Calu3 (cell line): ENCODE results near the gene TENM4. TPM values are rescaled to one million over a fixed set of nuclear protein-coding genes. Genes with fewer than 3 reads are reported as not detected.

Experiments
- BruUV-seq: library from RNA; stranded (reverse); fragments of 400-500 nt; replicated peaks from 2 replicates; lab custom pipeline; 2021; lab: Mats Ljungman, UMichigan
- CTCF ChIA-PET: fragments of 300-600 bp; sonication (Branson Sonifier 250); formaldehyde crosslinking; loops from one replicate; lab custom pipeline; 2022; ENCODE audit warnings: antibody characterized with exemption; lab: Charles Lee
- DNase-seq: peaks from one replicate; pipeline ENCODE4 v3.0.0; 2022
- H3K27ac Mint-ChIP-seq: one replicate; pipeline ENCODE4 v1.8.0; 2022; ENCODE audit warnings: mixed read lengths; ENCODE audit not compliant: unreplicated experiment
- H3K27me3 Mint-ChIP-seq: one replicate; pipeline ENCODE4 v1.8.0; 2022; ENCODE audit warnings: mixed read lengths; ENCODE audit not compliant: unreplicated experiment
- H3K36me3 Mint-ChIP-seq: one replicate; pipeline ENCODE4 v1.8.0; 2022; ENCODE audit warnings: mild to moderate bottlenecking, moderate library complexity, mixed read lengths; ENCODE audit not compliant: insufficient read depth, unreplicated experiment
- H3K4me1 Mint-ChIP-seq: one replicate; pipeline ENCODE4 v1.8.0; 2022; ENCODE audit warnings: mild to moderate bottlenecking, low read depth, mixed read lengths; ENCODE audit not compliant: unreplicated experiment
- H3K4me3 Mint-ChIP-seq: one replicate; pipeline ENCODE4 v1.8.0; 2022; ENCODE audit warnings: mild to moderate bottlenecking, low read depth, moderate library complexity, mixed read lengths; ENCODE audit not compliant: unreplicated experiment
- H3K9me3 Mint-ChIP-seq: one replicate; pipeline ENCODE4 v1.8.0; 2022; ENCODE audit warnings: low read depth, mixed read lengths; ENCODE audit not compliant: unreplicated experiment
- intact Hi-C: fragments of 100-400 bp; cut with micrococcal nuclease; formaldehyde crosslinking; loops from one replicate; pipeline ENCODE4 v1.10.0; 2022; ENCODE audit not compliant: unreplicated experiment
- total RNA-seq: library from RNA; stranded (reverse); gene quantifications from 2 replicates; pipeline ENCODE4 v1.2.3, GENCODE V29; 2022
- TF ChIP-seq, protein P1 (sequence below): fragments of 200-600 bp; IDR thresholded peaks from one replicate; pipeline ENCODE4 v1.8.0; 2022; ENCODE audit warnings: antibody characterized with exemption; ENCODE audit not compliant: unreplicated experiment

TENM4 gene
- total RNA-seq, 1 experiment from 2014 or later, result not detected

DNA sequence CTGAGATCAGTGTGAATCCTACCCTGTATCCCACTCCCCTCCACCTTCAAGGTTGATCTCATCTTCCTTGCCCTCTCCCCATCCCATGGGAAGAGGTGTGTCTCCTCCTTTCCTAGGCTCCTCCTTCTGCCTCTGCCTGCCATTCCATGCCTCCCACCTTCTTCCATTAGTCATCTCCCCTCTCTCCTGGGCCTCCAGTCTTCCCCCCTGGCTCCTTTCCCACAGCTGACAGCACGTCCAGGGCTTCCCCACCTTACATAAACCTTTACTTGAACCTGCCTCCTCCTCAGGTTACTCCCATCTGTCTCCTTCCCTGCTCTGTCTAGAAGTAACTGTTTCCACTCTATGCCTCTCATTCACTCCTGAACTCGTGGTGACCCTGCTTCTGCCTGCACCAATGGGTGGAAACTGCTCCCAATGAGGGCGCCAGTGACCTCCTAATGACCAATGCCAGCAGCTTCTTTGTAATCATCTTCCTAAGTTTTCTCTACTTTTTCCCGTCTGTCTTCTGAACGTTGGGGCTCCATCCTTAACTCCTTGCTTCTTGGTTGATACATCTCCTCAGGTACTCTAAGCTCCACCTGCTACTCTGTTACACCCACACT, 599.3 kb downstream of the TENM4 start:
- H3K36me3 Mint-ChIP-seq, result no peaks in the 10 kb centered on the region
- no TSS peak for BruUV-seq
- TF ChIP-seq, protein P1, sequence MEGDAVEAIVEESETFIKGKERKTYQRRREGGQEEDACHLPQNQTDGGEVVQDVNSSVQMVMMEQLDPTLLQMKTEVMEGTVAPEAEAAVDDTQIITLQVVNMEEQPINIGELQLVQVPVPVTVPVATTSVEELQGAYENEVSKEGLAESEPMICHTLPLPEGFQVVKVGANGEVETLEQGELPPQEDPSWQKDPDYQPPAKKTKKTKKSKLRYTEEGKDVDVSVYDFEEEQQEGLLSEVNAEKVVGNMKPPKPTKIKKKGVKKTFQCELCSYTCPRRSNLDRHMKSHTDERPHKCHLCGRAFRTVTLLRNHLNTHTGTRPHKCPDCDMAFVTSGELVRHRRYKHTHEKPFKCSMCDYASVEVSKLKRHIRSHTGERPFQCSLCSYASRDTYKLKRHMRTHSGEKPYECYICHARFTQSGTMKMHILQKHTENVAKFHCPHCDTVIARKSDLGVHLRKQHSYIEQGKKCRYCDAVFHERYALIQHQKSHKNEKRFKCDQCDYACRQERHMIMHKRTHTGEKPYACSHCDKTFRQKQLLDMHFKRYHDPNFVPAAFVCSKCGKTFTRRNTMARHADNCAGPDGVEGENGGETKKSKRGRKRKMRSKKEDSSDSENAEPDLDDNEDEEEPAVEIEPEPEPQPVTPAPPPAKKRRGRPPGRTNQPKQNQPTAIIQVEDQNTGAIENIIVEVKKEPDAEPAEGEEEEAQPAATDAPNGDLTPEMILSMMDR, result no peak
- CTCF ChIA-PET, result interaction anchor here (0.8 kb wide), 1 partner anchor 80 kb away, joined by 4 read pairs; no protein-coding TSS in a partner anchor
- no peak overlapping the region for H3K4me3 Mint-ChIP-seq
- DNase-seq, result no peak
- intact Hi-C loops, result no loop called here
- H3K27ac Mint-ChIP-seq, result no peak overlapping the region
- H3K9me3 Mint-ChIP-seq, result no peaks in the 10 kb centered on the region
- H3K27me3 Mint-ChIP-seq, result peaks cover 38% of the 10 kb centered on the region
- H3K4me1 Mint-ChIP-seq, result no peaks in the 10 kb centered on the region

GRCh38 chr11:78840623-78841022, 600.2 kb downstream of the TENM4 start:
- TF ChIP-seq, protein P1, result no peak
- H3K4me3 Mint-ChIP-seq, result no peak overlapping the region
- H3K4me1 Mint-ChIP-seq, result no peaks in the 10 kb centered on the region
- CTCF ChIA-PET, result no interaction called here
- peaks cover 38% of the 10 kb centered on the region for H3K27me3 Mint-ChIP-seq
- H3K27ac Mint-ChIP-seq, result no peak overlapping the region
- no peaks in the 10 kb centered on the region for H3K36me3 Mint-ChIP-seq
- intact Hi-C loops, result no loop called here
- no peak for DNase-seq
- no peaks in the 10 kb centered on the region for H3K9me3 Mint-ChIP-seq
- no TSS peak for BruUV-seq

DNA sequence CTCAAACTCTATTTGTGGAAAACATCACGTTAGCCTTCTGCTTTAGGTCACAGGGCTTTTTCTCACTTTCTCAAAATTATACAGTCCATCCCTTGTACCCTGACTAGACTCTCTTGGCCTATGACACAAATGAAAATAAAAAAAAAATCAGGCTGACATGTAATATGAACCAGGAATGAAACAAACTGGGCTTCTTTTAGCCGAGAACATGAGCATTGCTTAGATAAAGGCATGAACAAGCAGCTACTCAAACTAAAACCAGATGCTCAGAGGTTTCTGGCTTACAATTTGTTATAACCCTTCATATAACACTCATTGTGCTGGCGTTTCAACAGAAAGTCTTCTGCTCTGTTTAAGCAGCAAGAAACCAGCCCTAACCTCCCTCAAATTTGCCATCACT, 600.6 kb downstream of the TENM4 start:
- no peak overlapping the region for H3K27ac Mint-ChIP-seq
- no peak overlapping the region for H3K4me3 Mint-ChIP-seq
- peaks cover 38% of the 10 kb centered on the region for H3K27me3 Mint-ChIP-seq
- no peaks in the 10 kb centered on the region for H3K9me3 Mint-ChIP-seq
- TF ChIP-seq, protein P1, result no peak
- H3K4me1 Mint-ChIP-seq, result no peaks in the 10 kb centered on the region
- H3K36me3 Mint-ChIP-seq, result no peaks in the 10 kb centered on the region
- intact Hi-C loops, result no loop called here
- no peak for DNase-seq
- CTCF ChIA-PET, result no interaction called here
- no TSS peak for BruUV-seq

DNA sequence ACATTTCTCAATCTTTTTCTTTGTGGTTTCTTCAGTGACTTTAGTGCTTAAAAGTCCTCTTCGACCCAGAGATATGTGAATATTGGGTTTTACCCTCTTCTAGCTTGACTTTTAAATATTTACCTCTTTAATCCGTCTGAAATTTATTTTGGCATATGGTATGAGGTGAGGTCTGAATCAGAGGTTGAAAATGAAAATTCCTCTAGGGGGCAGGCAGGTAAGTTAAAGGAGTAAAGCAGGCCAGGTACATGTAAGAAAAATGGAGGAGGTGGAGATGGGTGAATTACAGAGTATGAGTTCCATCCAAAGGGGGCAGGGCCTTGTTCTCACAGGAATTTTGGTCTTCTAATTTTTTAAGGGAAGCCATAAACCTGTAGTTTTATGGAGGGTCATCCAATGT, 602.4 kb downstream of the TENM4 start:
- TF ChIP-seq, protein P1, result no peak
- intact Hi-C loops, result no loop called here
- no peak overlapping the region for H3K27ac Mint-ChIP-seq
- no peak for DNase-seq
- CTCF ChIA-PET, result no interaction called here
- H3K4me1 Mint-ChIP-seq, result no peaks in the 10 kb centered on the region
- no peaks in the 10 kb centered on the region for H3K36me3 Mint-ChIP-seq
- H3K27me3 Mint-ChIP-seq, result peaks cover 47% of the 10 kb centered on the region
- no TSS peak for BruUV-seq
- H3K9me3 Mint-ChIP-seq, result no peaks in the 10 kb centered on the region
- no peak overlapping the region for H3K4me3 Mint-ChIP-seq
